C4-2B (cell line): ENCODE measurements around the gene CAPZA2.
A peak's percentile ranks its signal among the peaks of the same experiment; 100 is the strongest.
"Not testable (repeated sequence)": the region's sequence is repeated elsewhere in the genome, so short reads cannot be mapped to it uniquely, and the experiment has no call there.

Experiments used
- H3K27ac ChIP-seq: fragments of 450-650 bp; 2 replicates; pipeline ENCODE4 v1.5.1; 2017
- CTCF ChIP-seq: fragments of 450-650 bp; conservative IDR thresholded peaks from 2 replicates; pipeline ENCODE4 v1.5.1; 2017; ENCODE audit warnings: mild to moderate bottlenecking
- ZFX ChIP-seq: fragments of 450-650 bp; IDR thresholded peaks from 2 replicates; pipeline ENCODE4 v1.6.1; 2017

The CAPZA2 gene

GRCh38 chr7:116862234-116862950 lies at the start of gene CAPZA2:
Gene CAPZA2 (plus strand): TSS chr7:116862587. CDS start chr7:116862612, 25 bp downstream.
- TF ChIP-seq ZFX, result peak; percentile 98
- TF ChIP-seq CTCF, result peak; percentile 40
- H3K27ac ChIP-seq, result peak within 1 kb of the TSS; percentile 85

- TF ChIP-seq ZFX (no peak), CTCF (no peak)
- no peak overlapping the region for H3K27ac ChIP-seq
Measured at GRCh38 chr7:116812860-116813259, 49.5 kb upstream of the CAPZA2 start.

- not testable (repeated sequence) for H3K27ac ChIP-seq
Measured at GRCh38 chr7:116813371-116813770, 49.0 kb upstream of the CAPZA2 start.

- no peak overlapping the region for H3K27ac ChIP-seq
- no peak for TF ChIP-seq ZFX
- no peak for TF ChIP-seq CTCF
Measured at GRCh38 chr7:116815041-116815440, 47.3 kb upstream of the CAPZA2 start.

GRCh38 chr7:116820149-116820548 lies 42.2 kb upstream of the CAPZA2 start:
- H3K27ac ChIP-seq, result no peak overlapping the region
- TF ChIP-seq ZFX (no peak), CTCF (no peak)

GRCh38 chr7:116821647-116822046 lies 40.7 kb upstream of the CAPZA2 start:
- H3K27ac ChIP-seq, result not testable (repeated sequence)

- TF ChIP-seq CTCF, result no peak
- TF ChIP-seq ZFX, result no peak
- no peak overlapping the region for H3K27ac ChIP-seq
Measured at GRCh38 chr7:116824449-116824848, 37.9 kb upstream of the CAPZA2 start.

GRCh38 chr7:116828281-116828680 lies 34.1 kb upstream of the CAPZA2 start:
- TF ChIP-seq ZFX (no peak), CTCF (peak; percentile 18; the same call in 1 of the 2 replicates)
- H3K27ac ChIP-seq, result no peak overlapping the region
